ENCODE data around the gene KDM7A.

The KDM7A gene

DNA sequence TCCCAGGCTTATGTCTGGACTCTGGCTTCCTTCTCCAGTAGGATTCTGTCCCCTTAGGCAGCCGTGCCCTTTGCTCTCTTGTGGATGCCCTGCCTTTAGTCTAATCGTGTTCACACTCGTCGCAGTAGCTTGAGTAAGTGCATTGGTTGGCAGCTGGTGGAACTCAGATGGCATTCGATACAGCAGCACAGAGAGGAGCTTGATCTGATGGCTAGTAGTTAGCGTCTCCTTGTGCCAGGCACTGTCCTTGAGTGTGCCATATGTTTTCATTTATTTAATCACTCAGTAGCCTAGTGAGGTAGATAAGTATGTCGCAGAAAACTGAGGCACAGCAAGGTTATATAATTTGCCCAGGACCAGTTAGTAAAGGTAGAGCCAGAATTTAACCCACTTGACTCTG lies 95.9 kb downstream of the KDM7A start:
- DNase-seq, result no peak

GRCh38 chr7:140079121-140079536 lies 97.7 kb downstream of the KDM7A start:
- DNase-seq, result no peak

- DNase-seq, result no peak
These were observed 98.4 kb downstream of the KDM7A start for GRCh38 chr7:140078392-140078791.

DNA sequence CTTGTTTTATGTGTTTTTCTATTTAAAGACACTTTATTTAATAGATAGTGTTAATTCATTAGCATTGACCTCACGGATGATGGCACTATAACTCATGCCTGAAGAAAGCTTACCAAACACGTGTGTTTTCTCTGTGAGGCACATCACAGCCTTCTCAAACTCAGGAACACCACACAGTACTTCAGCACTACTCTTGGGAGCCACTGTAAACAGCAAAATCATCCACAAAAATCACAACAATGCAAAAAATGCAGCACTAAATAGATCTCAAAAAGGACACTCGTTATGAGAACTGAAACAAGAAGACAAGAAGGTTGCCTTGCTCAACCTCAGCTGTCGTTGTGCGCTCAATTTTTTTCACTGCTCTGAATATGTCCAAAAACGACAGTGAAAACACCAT lies 102.0 kb downstream of the KDM7A start:
- no peak for DNase-seq

- DNase-seq, result no peak
These were observed 106.2 kb downstream of the KDM7A start for GRCh38 chr7:140070546-140070945.

GRCh38 chr7:140069298-140069949 lies 107.4 kb downstream of the KDM7A start:
- DNase-seq, result no peak

DNA sequence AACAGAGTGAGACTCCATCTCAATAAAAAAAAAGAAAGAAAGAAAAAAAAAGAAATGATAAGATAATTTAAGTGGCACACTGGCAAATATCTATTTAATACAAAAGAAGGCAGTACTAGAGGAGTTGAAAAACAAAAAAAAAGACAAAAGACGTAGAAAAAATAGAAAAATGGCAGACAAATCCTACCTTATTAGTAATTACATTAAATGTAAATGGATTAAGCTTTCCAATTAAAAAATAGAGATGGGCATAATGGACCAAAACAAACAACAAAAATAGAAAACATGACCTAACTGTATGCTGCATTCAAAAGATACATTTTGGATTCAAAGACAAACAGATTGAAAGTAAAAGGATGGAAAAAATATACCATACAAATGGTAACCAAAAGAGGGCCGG lies 108.8 kb downstream of the KDM7A start:
- DNase-seq, result no peak

DNA sequence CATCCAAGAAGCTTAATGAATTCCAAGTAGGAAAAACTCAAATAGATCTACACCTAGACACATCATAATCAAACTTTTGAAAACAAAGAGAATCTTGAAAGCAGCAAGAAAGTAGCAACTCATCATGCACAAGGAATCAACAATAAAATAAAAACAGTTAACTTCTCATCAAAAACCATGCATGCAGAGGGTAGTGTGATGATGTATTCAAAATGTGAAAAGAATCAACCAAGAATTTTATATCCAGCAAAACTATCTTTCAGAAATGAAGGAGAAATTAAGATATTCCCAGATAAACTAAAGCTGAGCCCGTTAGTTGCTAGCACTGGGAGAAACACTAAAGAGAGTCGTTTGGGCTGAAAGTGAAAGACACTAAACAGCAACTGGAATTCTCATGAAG lies 109.7 kb downstream of the KDM7A start:
- no peak for DNase-seq

- peak; percentile 16 for DNase-seq
These were observed 114.1 kb downstream of the KDM7A start, which contains the start of gene PARP12 for GRCh38 chr7:140062528-140063299. Gene PARP12, minus strand, starts transcription at chr7:140062951. Its CDS starts 104 bp downstream, at chr7:140062847.

- no peak for DNase-seq
These were observed 114.7 kb downstream of the KDM7A start for GRCh38 chr7:140062118-140062527.

- DNase-seq, result no peak
These were observed 115.2 kb downstream of the KDM7A start for GRCh38 chr7:140061607-140061930.

- no peak for DNase-seq
These were observed 115.8 kb downstream of the KDM7A start for GRCh38 chr7:140060788-140061606.

DNA sequence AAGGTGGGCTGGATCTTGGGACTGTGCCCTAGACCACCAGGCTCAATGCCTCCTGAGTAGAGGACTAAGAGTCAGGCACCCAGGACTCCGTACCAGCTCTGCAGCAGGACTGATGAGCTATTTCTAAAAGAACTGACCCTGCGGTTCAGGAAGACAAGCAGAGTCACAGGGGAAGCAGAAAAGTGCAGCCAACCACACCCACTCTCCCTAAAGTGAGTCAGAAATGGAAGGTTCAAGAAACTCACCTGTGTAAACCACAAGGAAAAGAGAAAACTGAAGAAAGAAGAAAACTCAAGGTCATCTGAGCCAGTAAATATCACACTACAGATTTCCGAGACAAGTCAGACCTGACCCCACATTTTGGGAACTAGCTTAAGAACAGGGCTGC lies 116.5 kb downstream of the KDM7A start:
- no peak for DNase-seq

DNA sequence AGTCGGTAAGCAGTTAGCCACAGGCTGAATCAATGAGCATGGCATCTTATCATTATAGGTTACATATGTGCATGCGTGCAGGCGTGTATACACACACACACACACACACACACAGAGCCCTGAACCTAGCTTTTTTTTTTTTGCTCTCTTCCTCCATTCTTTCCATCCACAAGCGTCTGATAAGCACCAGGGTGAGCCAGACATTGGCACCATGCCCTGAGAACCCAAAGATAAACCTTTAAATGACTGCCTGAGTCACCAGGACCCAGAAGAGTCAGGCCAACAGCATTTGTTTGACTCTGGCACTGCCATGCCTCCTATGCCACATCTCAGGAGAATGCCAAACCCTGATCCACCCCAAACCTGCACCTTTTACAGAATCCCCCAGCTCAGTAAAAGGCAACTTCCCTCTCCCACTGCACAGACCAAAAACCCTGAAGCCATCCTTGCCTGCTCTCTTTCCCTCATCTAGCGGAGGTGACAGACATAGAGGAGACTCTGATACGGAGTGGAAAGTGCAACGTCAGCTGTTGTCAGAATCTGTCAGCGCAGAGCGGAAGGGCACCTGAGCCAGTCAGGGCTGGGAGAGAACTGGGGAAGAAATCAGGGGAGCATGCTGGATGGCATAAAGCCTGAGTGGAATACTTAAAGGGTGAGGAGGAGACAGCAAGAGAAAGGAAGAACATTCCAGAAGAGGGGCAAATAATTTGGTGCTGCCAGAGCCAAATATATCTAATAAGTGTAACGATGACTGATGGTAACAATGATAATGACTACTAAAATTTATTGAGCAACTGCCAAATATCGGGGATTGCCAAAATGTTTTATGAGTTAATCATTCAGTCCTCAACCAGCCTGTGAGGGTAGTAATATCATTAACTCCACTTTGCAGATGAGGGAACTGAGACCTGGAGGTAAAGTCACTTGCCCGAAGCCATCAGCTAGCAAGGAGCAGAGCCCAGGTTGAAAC lies 117.2 kb downstream of the KDM7A start:
- DNase-seq, result no peak

- no peak for DNase-seq
These were observed 118.3 kb downstream of the KDM7A start for GRCh38 chr7:140058517-140058916.

- no peak for DNase-seq
These were observed 119.6 kb downstream of the KDM7A start for GRCh38 chr7:140057143-140057535.

DNA sequence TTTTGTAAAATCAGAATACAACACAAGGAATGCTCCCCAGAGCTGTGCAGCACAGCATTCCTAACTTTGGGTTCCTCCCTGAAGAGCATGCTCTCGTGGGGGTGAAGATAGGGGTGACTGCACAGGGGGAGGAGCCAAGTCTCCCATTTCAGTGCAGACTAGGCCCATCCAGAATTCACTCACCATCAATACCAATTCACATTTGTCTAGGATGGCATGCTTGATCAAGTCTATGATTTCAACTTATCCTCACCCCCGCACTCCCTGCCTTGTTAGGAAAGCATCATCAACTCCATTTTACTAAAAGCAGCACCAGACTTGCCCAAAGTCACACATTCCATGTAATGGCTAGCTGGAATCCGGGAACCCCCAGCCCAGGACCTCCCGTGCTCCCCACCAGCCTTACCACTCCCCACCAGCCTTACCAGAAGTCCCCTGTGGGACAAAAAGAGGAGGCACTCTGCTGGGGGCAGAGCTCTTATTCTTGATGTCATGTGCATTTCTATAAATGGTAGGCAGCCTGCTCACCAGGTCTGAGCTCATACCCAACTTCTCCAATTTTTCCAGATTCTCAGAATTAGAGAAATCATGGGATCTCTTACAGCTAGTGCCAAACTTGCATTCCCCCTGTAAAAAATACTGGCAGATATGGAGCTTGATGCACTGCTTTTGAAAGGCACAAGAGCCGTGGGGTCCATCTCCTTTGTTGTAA lies 120.2 kb downstream of the KDM7A start:
- DNase-seq, result no peak

DNA sequence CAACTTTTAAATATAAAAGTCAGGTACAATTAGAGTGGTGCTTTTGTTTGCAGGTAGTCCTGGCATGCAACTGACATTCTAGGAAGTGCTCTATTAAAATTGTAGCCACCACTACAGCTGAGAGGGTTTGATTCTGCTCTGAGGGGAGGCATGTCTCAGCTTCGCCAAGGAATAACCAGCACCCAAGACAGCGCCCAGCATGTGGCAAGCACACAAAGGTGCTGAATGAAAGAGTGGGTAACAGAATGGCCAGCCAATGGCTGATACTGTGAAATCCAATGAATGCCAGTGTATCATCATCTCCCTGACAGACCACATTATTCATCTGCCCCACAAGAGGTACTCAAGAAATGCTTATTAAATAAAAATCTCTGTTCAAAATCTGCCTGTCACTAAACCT lies 121.0 kb downstream of the KDM7A start:
- DNase-seq, result no peak

- no peak for DNase-seq
These were observed 122.0 kb downstream of the KDM7A start for GRCh38 chr7:140054751-140055150.

- no peak for DNase-seq
These were observed 122.8 kb downstream of the KDM7A start for GRCh38 chr7:140053812-140054539.

DNA sequence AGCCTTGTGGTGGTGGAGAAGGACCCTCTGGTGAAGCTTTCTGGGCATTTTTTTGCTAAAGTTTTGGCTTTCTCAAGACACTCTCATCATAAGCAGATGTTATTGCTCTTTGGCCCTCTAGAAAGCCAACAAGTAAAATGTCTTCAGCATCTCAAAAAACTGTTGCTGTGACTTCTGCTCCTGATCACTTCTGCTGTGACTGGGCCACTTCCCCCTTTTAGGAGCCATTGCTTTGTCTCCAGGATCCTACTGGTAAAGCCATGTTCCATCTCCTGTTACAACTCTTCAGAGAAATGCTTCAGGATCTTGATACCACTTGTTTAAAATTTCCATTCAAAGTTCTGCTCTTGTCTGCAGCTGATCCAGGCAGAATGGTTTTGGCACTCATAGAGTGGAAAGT lies 125.0 kb downstream of the KDM7A start:
- DNase-seq, result no peak

Measured in NCI-H1417 treated with DMSO at 0.1 percent for 48 hours (cell line).